KBM-7 (cell line): ENCODE measurements around the gene RING1.
"Not testable (repeated sequence)": the region's sequence is repeated elsewhere in the genome, so short reads cannot be mapped to it uniquely, and the experiment has no call there.

Experiments used
- DNase-seq: peaks from one replicate; pipeline ENCODE4 v3.0.0-alpha.2; 2015
- in situ Hi-C: fragments of 300-500 bp; cut with MboI; formaldehyde crosslinking; loops from 2 replicates; pipeline ENCODE4 v1.14.3; 2020; ENCODE audit warnings: low sequenced_read_pairs, low pct_unique_long_range_greater_than_20kb, mixed read lengths

Gene RING1

DNA sequence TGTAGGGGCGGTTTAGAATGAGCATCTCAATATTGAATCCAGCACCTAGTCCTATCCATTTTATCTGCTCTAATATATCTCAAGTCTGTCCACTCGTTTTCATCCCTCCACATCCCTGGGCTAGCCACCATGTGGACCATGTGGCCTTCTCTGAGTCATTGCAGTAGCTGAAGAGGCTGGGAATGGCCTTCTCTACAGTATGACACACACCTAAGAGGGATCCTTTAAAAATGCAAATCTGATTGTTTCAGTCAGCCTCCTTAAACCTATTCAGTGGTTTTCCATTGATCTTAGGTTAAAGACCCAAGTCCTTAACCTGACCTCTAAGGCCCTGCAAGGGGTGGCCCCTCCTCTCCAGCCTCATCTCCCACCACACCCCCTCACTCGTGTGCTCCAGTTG is 9.4 kb downstream of the RING1 start:
- no peak for DNase-seq
- in situ Hi-C loops: no loop called here

DNA sequence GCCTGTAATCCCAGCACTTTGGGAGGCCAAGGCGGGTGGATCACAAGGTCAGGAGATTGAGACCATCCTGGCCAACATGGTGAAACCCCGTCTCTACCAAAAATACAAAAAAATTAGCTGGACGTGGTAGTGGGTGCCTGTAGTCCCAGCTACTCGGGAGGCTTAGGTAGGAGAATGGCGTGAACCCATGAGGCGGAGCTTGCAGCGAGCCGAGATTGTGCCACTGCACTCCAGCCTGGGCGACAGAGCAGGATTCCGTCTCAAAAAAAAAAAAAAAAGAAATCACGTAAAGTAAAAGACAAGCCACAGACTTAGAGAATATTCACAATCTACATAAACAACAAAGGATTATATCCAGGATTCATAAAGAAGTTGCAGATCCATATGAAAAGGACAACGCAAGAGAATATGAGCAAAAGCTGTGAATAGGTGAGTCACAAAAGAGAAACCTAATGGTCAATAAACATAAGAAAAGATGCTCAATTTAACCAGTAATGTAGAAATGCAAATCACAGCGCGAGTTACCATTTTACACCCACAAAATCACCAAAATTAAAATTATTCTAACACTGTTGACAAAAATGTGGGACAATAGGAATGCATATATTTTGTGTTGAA is 18.3 kb downstream of the RING1 start:
- in situ Hi-C loops, DNase-seq: not testable (repeated sequence)

DNA sequence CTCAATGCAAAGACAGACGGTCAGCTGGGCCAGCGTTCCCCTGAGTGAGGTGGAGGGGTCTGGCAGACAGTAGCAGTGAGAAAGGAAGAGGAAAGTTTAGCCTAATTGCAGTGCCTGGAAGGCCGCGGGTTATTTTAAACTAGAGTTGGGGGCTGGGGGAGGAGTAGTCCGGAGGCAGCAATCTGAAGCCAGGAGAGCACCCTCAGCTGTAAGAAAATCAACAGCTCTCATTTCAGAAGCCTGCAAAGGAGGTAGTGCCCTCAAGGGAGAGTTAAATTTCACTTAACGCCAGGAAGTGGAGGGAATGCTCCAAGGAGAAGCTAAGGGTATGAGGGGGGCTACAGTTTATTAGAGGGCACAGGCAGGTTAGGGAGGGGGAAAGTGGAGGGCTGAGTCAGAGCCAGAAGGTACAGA is 26.9 kb downstream of the RING1 start:
- in situ Hi-C loops: no loop called here
- no peak for DNase-seq

DNA sequence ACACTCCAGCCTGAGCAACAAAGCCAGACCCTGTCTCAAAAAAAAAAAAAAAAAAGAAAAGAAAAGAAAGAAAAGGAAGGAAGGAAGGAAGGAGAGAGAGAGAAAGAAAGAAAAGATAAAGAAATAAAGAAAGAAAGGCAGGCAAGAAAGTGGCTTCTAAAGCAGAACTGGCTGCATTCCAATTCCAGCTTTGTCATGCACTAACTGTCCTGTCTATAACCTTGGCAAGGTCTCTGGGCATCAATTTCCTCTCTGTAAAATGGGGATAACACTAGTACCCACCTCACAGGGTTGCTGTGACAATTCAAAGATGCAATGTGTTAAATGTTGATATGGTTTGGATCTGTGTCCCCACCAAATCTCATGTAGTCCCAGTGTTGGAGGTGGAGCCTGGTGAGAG is 28.0 kb downstream of the RING1 start:
- in situ Hi-C loops: no loop called here
- DNase-seq: no peak

DNA sequence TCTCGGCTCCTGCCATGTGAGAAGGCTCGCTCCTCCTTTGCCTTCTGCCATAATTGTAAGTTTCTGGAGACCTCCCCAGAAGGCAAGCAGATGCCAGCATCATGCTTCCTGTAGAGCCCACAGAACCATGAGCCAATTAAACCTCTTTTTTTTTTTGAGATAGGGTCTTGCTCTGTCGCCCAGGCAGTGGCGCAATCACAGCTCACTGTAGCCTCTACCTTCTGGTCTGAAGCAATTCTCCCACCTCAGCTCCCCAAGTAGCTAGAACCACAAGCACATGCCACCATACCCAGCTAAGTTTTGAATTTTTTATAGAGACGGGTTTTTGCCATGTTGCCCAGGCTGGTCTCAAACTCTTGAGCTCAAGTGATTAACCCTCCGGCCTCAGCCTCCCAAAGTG is 28.6 kb downstream of the RING1 start:
- DNase-seq: no peak
- in situ Hi-C loops: no loop called here

DNA sequence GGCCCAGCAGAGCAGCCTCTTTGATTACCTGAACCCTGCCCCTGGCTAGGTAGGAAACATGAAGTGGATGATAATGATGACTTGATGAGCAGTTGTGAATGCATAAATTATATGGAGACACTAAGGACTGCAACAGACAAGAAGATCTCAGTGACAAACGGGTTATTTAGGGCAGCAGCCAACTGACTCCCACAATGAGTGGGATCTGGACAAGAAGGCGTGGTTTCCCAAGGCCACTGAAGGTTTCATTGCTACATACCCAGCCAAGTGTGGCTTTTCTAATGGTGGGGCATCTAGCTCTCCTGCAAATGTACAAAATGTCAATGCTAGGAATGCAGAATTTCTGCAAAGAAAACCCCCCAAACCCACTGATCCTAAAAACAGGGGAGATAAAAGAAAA is 29.4 kb downstream of the RING1 start:
- in situ Hi-C loops: no loop called here
- no peak for DNase-seq

DNA sequence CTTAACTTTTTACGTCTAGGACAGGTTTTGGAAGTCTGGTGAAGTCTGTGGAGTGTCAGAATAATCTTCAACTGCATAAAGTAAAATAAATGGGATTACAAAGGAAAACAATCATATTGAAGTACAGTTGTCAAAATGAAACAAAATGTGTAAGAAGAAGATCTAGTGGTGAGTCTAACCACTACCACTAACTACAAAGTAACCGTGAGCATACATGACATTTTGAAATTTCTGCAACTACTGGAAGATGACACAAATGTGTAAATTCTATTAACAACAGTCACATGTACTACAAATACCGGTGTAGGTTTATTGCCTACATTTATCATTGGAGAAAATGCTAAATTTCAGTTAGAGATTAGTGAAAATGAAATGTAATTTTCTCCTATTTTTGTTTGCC is 33.7 kb downstream of the RING1 start:
- in situ Hi-C loops: no loop called here
- peak; percentile 15 for DNase-seq

DNA sequence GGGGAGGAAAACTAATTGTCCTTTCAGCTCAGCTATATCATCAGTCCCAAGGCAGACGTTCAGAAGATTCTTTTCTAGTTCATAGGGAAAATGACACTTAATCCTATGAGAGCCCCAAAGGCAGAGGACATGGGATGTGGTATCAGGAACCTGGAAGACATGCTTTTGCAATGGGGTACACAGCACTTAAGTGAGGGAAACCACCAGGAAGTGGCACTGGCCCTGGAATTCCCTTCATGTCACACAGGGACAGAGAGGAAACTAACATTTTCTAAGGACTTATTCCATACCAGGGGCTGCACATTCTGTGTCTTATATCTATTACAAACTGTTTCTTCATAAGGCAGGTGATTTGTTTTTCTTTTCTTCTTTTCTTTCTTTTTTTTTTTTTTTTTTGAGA is 35.2 kb downstream of the RING1 start:
- in situ Hi-C loops: no loop called here

DNA sequence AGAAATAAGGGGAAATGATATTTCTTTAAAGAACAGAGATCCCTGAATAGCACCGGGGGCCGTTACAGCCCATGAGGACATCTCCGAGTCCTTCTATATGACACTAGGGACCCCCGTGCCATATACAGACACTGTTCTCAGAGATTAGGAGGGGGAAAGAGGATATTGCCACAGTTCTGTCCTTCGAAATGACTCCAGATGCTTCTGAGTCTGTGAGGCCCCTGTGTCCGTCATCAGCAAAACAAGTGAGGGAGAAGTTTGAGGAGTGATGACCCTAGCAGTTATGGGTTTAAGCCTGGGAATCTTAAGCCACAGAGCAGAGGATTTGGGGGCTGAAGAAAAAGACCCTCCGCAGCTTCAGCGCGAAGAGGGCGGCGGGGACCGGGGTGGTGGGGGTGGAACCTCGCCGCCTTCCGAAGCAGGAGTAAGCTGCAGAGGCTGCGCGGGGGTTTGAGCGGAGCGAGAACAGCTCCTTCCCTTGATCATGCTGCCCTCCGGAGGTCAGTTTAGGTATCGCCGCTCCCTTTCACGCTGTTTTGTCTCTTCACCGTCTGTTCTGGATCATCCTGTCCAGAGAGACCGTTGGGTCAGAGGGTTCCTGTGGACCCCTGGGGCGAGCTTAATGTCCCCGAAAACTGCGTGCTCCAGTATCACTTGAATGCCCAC is 39.8 kb downstream of the RING1 start:
- in situ Hi-C loops: no loop called here
- peak; percentile 93 for DNase-seq

More for the DNA sequence above, 35.2 kb downstream of the RING1 start:
- no peak for DNase-seq

DNA sequence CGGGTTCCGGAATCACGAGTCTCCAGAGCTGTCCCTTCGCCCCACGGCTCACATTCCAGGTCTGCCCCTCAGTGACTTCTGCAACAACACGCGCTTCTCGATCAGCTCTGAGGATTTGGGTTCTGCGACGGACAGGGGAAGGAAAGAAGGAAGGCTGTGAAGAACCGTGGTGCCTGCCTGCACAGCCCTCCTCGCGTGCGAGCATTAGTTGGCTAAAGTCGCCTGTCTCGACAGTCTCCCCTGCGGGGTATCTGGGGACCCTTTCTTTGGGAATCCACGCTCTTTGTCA is 40.3 kb downstream of the RING1 start:
- in situ Hi-C loops: no loop called here
- DNase-seq: no peak

DNA sequence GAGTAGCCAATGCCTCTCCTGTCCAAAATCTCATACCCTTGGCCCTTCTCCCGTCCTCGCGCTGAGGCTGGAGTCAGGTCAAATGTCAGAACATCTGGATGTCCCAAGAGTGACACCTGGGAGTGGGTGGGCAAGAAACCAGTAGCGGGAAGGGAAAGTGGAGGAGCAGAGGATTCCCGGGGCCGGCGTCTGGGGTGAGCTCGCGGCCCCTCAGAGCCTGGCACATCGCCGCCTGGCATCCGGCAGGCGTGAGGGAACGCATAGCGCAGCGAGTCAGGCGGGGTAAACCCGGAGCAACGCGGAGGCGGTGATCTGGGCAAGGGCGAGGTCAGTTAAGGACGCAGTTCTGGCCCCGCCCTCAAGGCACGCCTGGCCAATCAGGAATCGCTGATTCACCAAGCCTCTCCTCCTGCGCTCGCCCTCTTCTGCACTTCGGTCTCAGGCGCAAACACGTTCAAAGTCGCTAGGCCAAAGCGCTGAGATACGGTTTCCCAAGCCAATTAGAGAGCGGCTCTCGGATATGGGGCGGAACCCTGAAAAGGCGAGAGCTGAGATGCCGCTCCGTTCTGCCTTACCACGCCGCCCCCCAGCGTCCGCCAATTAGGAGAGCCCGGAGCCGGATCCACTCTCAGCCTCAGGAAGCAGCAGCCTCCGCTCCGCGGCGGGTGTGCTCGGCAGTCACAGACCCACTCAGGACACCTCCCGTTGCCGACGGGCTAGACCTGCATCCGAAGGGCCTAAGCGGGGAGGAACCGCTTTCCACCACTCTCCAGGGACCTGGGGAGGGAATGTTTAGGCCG is 40.8 kb downstream of the RING1 start:
- in situ Hi-C loops: no loop called here

DNA sequence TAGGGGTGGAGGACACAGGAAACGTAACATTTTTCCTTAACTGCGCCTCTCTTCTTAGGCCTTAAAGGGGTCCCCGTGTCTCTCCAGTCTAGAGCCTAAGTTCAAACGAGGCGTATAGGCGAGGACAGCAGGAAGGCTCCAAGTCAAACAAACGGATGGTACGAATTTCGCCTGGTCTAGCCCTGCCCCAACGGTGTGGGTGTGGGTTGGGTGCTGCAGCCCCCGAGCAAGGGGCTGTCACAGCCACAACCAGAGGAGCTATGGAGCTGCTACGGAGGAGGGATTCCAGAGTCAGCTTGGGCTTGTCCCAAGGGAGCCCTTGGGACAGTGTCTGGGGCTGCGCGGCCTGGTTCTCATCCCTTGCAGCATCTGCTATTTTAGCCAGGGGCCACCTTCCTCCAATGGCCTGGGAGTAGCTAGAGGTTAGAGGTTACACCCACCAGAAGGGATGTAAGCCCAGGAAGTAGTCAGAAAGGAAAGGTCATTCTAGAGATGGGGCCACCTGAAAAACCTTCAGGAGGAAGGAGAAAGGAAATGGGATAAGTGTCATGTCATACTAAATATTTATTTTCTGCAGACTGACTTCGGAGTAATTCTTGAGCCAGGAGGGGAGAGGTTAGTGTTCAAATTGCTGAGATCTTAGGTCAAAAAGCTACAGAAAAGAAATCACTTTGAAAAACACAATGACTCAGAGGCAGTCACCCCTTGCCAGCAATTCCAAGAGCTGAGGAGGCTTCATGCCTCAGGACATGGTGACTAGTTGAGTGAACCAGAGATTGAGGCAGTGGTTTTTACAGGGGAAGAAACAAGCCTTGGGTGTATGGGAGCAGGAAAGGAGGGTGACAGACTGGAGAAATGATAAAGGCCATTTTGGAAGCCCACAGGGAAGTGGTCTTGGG is 41.7 kb downstream of the RING1 start:
- no peak for DNase-seq
- in situ Hi-C loops: no loop called here

More for the DNA sequence above, 40.8 kb downstream of the RING1 start:
- peak; percentile 100 for DNase-seq

DNA sequence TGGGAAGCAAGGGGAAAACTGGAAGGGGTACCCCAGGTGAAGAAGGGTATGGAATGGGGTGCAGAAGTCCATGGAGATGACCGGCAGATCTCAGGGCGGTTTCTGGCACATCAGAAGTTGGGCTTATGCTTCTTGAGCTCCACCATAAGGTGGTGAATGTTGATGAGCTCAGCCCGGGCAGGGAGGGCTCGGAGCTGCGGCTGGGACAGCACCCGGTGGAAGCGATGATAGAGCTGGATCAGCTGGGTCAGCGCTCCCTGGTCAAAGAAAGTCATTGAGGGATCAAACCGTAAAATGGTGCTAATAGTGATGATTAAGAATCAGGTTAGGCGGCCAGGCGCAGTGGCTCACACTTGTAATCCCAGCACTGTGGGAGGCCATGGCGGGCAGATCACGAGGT is 42.4 kb downstream of the RING1 start:
- in situ Hi-C loops: no loop called here
- DNase-seq: no peak

DNA sequence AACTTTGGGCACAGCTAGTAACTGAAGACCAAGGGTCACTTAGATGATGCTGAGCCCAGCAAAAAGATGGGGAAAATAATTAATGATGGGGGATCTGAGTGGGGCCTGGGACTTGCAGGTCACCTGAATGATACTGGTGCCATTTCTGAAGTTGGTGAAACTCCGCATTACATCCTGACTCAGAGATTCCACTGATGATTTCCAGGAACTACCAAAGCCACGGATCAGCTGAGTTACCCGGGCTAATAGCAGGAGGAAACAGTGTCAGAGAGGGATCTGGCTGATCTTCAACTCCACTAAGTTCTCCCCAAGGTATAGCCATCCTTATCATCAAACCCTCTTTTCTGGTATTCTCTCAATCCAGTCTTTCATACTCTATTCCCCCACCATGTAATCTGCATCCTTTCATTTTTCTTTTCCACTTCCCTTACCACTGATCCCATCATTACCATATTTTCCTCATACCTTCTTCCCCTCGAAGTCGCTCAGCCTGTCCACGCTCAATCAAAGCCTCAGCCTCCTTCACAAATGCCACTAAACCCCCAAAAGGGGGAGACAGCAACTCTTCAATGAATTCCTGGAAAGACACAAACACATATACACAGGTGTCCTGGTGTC is 43.2 kb downstream of the RING1 start:
- in situ Hi-C loops: no loop called here
- DNase-seq: no peak

DNA sequence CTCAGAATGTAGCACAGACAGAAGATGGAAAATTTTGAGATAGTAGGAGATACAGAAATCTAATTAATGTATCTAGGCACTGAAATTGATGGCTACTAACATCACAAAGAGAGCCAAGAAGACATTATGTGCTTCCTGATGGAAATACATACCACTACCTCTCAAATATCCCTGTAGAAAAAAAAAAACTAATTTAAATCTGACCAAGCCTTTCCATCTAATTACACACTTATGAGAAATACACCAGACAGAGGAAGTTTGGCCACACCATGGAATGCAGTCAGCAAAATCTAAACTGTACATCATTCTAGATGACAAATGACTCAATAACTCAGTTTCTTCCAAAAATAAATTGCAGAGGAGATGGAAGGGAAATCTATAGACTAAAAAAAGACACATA is 44.5 kb downstream of the RING1 start:
- no peak for DNase-seq
- in situ Hi-C loops: no loop called here

DNA sequence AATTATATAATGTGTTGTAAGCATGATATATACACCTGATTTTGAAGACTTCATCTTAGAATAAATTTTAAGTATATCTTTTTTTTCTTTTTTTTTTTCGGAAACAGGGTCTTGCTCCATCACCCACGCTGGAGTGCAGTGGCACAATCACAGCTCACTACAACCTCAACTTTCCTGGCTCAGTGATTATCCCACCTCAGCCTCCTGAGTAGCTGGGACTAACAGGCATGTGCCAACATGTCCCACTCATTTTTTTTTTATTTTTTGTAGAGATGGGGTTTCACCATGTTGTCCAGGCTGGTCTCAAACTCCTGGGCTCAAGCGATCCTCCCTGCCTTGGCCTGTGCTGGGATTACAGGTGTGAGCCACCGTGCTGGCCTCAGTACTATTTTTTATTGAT is 46.3 kb downstream of the RING1 start:
- in situ Hi-C loops: no loop called here
- DNase-seq: no peak

DNA sequence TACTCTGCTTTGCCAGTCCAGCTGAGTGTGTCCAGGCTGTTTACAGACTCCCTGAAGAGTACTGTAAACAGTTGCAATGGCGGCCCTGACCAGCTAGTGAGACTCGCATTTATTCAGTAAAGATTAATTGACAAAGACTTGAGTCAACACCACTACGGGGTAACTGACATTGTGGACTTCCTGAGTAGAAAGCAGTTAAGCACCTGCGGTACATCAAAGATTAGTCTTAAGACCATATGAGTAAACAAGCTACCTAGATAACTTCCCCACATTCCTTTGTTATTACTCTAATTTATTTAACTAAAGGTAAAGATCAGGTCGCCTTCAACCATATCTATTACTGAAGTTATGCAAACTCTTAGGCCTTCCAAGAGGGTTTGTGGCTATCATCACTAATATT is 50.7 kb downstream of the RING1 start:
- in situ Hi-C loops: no loop called here
- no peak for DNase-seq
